ENCODE results near the gene RAPGEFL1. TPM values are rescaled to one million over a fixed set of nuclear protein-coding genes. Genes with fewer than 3 reads are reported as not detected.

The RAPGEFL1 gene
- total and polyA plus RNA-seq, 4 donors: 0.82 to 3.2 (median 1.4) TPM

GRCh38 chr17:40173778-40174135 is 3.5 kb upstream of the RAPGEFL1 start:
- Histone ChIP-seq H3K27ac (ENCODE audit: low read depth in 1 of 2, low read length in 2 of 2) (no peak overlapping the region), H3K9ac (ENCODE audit: low read depth in 1 of 2, low read length in 2 of 2) (no peak overlapping the region), H3K27me3 (ENCODE audit: control insufficient read depth in 4 of 4, insufficient read depth in 4 of 4, low read length in 3 of 4) (no peaks in the 10 kb centered on the region), H3K4me1 (ENCODE audit: control insufficient read depth in 4 of 4, insufficient read depth in 4 of 4, low read length in 3 of 4) (peaks cover 11 to 30% (median 18%) of the 10 kb centered on the region in 4 donors), H3K36me3 (ENCODE audit: control insufficient read depth in 4 of 4, insufficient read depth in 3 of 4, low read depth in 1 of 4, low read length in 3 of 4) (peaks cover 3 to 27% (median 22%) of the 10 kb centered on the region in 4 donors), H3K4me3 (ENCODE audit: low read depth in 1 of 3, low read length in 3 of 3) (no peak overlapping the region), H3K9me3 (ENCODE audit: control insufficient read depth in 4 of 4, low read length in 3 of 4) (no peaks in the 10 kb centered on the region)
- DNase-seq (ENCODE audit: low spot score): no peak
- 50% methylated on average over 3 of the region's 3 CpGs for WGBS
- TF ChIP-seq, protein P1, sequence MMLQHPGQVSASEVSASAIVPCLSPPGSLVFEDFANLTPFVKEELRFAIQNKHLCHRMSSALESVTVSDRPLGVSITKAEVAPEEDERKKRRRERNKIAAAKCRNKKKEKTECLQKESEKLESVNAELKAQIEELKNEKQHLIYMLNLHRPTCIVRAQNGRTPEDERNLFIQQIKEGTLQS (IDR thresholded peaks at IDR 0.05): no peak
- no peak for TF ChIP-seq JUND (IDR thresholded peaks at IDR 0.05)
- TF ChIP-seq EGR1 (IDR thresholded peaks at IDR 0.05; ENCODE audit: low read depth in 2 of 2): no peak
- TF ChIP-seq RAD21 (IDR thresholded peaks at IDR 0.05): no peak
- TF ChIP-seq TAF1 (conservative IDR thresholded peaks at IDR 0.05): no peak
- TF ChIP-seq, protein P2, sequence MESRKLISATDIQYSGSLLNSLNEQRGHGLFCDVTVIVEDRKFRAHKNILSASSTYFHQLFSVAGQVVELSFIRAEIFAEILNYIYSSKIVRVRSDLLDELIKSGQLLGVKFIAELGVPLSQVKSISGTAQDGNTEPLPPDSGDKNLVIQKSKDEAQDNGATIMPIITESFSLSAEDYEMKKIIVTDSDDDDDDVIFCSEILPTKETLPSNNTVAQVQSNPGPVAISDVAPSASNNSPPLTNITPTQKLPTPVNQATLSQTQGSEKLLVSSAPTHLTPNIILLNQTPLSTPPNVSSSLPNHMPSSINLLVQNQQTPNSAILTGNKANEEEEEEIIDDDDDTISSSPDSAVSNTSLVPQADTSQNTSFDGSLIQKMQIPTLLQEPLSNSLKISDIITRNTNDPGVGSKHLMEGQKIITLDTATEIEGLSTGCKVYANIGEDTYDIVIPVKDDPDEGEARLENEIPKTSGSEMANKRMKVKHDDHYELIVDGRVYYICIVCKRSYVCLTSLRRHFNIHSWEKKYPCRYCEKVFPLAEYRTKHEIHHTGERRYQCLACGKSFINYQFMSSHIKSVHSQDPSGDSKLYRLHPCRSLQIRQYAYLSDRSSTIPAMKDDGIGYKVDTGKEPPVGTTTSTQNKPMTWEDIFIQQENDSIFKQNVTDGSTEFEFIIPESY (IDR thresholded peaks at IDR 0.05): no peak
- TF ChIP-seq HNF4A (conservative IDR thresholded peaks at IDR 0.05): no peak
- no peak for TF ChIP-seq FOXA1 (IDR thresholded peaks at IDR 0.05)

- no peak for DNase-seq (ENCODE audit: low spot score)
- peaks cover 11 to 30% (median 18%) of the 10 kb centered on the region in 4 donors for H3K4me1 ChIP-seq (ENCODE audit: control insufficient read depth in 4 of 4, insufficient read depth in 4 of 4, low read length in 3 of 4)
- TF ChIP-seq EGR1 (IDR thresholded peaks at IDR 0.05; ENCODE audit: low read depth in 2 of 2) (no peak), GABPA (IDR thresholded peaks at IDR 0.05 in 1 of 2, conservative IDR thresholded peaks at IDR 0.05 in 1 of 2) (no peak), TAF1 (conservative IDR thresholded peaks at IDR 0.05) (no peak), SP1 (IDR thresholded peaks at IDR 0.05) (no peak), REST (IDR thresholded peaks at IDR 0.05) (no peak), CTCF (IDR thresholded peaks at IDR 0.05; ENCODE audit: low read depth, low read length, missing input control) (no peak), MAX (IDR thresholded peaks at IDR 0.05) (no peak), NR2F2 (IDR thresholded peaks at IDR 0.05) (no peak), JUND (IDR thresholded peaks at IDR 0.05) (no peak), FOXA2 (IDR thresholded peaks at IDR 0.05) (no peak), RXRA (IDR thresholded peaks at IDR 0.05) (no peak), HNF4G (IDR thresholded peaks at IDR 0.05) (no peak), YY1 (IDR thresholded peaks at IDR 0.05) (no peak), RAD21 (IDR thresholded peaks at IDR 0.05) (no peak), FOXA1 (IDR thresholded peaks at IDR 0.05) (no peak)
- TF ChIP-seq, protein P1 (IDR thresholded peaks at IDR 0.05): no peak
- TF ChIP-seq, protein P2 (IDR thresholded peaks at IDR 0.05): no peak
- no peak overlapping the region for H3K9ac ChIP-seq (ENCODE audit: low read depth in 1 of 2, low read length in 2 of 2)
- WGBS: 98% methylated on average over 1 of the region's 1 CpG
- H3K4me3 ChIP-seq (ENCODE audit: low read depth in 1 of 3, low read length in 3 of 3): no peak overlapping the region
- H3K27me3 ChIP-seq (ENCODE audit: control insufficient read depth in 4 of 4, insufficient read depth in 4 of 4, low read length in 3 of 4): no peaks in the 10 kb centered on the region
- no peaks in the 10 kb centered on the region for H3K9me3 ChIP-seq (ENCODE audit: control insufficient read depth in 4 of 4, low read length in 3 of 4)
- H3K27ac ChIP-seq (ENCODE audit: low read depth in 1 of 2, low read length in 2 of 2): no peak overlapping the region
- peaks cover 0 to 21% (median 19%) of the 10 kb centered on the region in 4 donors for H3K36me3 ChIP-seq (ENCODE audit: control insufficient read depth in 4 of 4, insufficient read depth in 3 of 4, low read depth in 1 of 4, low read length in 3 of 4)
Observed at GRCh38 chr17:40174514-40174913, 2.8 kb upstream of the RAPGEFL1 start.

All from liver (tissue), 9 donors.